OCI-LY7 (cell line): Measurements from ENCODE around the gene TRPM2.

Experiments
- EZH2phosphoT487 ChIP-seq: fragments of 200-600 bp; sonication (generic); IDR thresholded peaks from 2 replicates; pipeline ENCODE4 v1.6.1; 2018; ENCODE audit warnings: low read depth, borderline replicate concordance, mild to moderate bottlenecking, mixed run types, antibody characterized with exemption, low read length, moderate library complexity, mixed read lengths
- TF ChIP-seq, protein P1 (sequence below): fragments of 200-600 bp; sonication (generic); conservative IDR thresholded peaks from 2 replicates; pipeline ENCODE4 v1.5.1; 2014; ENCODE audit warnings: mild to moderate bottlenecking, antibody characterized with exemption, low read length, moderate library complexity, mixed read lengths

DNA sequence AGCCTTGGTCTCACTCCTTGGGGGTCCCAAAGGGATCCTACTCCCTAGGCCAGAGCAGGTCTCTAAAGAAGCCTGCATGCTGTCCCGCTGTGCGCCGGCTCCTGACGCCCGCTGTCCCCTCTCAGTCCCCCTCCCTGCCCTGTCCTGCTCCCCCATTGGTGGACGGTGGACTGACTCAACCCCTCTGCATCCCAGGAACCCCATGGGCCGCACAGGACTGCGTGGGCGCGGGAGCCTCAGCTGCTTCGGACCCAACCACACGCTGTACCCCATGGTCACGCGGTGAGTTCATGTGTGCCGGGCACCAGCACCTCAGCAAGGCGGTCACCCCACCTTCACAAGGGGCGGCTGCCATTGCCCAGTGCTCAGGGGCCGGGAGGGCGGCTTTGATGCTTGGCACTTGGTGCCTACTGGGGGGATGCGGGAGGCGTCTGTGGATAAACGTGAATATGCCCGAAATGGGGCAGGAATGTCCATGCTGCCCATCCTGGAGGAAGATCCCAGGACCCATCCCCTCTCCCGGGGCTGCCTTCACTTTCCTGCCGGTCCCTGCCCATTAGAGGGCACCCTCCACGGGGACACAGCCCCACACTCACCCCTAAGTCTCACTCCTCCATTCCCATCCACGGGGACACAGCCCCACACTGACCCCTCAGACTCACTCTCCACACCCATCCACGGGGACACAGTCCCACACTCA, 81.7 kb downstream of the TRPM2 start:
- TF ChIP-seq, protein P1, sequence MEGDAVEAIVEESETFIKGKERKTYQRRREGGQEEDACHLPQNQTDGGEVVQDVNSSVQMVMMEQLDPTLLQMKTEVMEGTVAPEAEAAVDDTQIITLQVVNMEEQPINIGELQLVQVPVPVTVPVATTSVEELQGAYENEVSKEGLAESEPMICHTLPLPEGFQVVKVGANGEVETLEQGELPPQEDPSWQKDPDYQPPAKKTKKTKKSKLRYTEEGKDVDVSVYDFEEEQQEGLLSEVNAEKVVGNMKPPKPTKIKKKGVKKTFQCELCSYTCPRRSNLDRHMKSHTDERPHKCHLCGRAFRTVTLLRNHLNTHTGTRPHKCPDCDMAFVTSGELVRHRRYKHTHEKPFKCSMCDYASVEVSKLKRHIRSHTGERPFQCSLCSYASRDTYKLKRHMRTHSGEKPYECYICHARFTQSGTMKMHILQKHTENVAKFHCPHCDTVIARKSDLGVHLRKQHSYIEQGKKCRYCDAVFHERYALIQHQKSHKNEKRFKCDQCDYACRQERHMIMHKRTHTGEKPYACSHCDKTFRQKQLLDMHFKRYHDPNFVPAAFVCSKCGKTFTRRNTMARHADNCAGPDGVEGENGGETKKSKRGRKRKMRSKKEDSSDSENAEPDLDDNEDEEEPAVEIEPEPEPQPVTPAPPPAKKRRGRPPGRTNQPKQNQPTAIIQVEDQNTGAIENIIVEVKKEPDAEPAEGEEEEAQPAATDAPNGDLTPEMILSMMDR = no peak
- TF ChIP-seq EZH2phosphoT487 = no peak
